K562 (cell line): Measurements from ENCODE around the gene MYO1A. TPM values are rescaled to one million over a fixed set of nuclear protein-coding genes. Genes with fewer than 3 reads are reported as not detected.

Experiments
- DIDO1 ChIP-seq: fragments of 450-650 bp; IDR thresholded peaks from 2 replicates; pipeline ENCODE4 v1.6.1; 2016; ENCODE audit warnings: low read depth, missing biosample characterization, missing genetic modification characterization
- EHMT2 ChIP-seq: fragments of 450-650 bp; IDR thresholded peaks from 2 replicates; pipeline ENCODE4 v1.6.1; 2018; ENCODE audit warnings: antibody characterized with exemption
- HCFC1 ChIP-seq: IDR thresholded peaks from 2 replicates; pipeline ENCODE4 v1.6.1; 2012; ENCODE audit warnings: low read depth, low read length, improper control_type of control experiment
- MAX ChIP-seq: sonication (generic); formaldehyde crosslinking; IDR thresholded peaks from 2 replicates; pipeline ENCODE4 v1.9.0; 2022; ENCODE audit warnings: mild to moderate bottlenecking, missing genetic modification reagents
- MLLT1 ChIP-seq, 2 experiments: fragments of 450-650 bp; IDR thresholded peaks; 2 replicates each; pipeline ENCODE4 v1.6.1; 2016
- POLR2G ChIP-seq: fragments of 200-400 bp; formaldehyde crosslinking; IDR thresholded peaks from 2 replicates; pipeline ENCODE4 v1.6.1; 2017; ENCODE audit warnings: low read depth, mild to moderate bottlenecking, antibody characterized with exemption, low read length, moderate library complexity
- RBM34 ChIP-seq: fragments of 200-400 bp; formaldehyde crosslinking; IDR thresholded peaks from 2 replicates; pipeline ENCODE4 v1.6.1; 2018; ENCODE audit warnings: low read length, borderline replicate concordance; ENCODE audit not compliant: insufficient read depth
- RERE ChIP-seq: sonication (generic); formaldehyde crosslinking; IDR thresholded peaks from 2 replicates; pipeline ENCODE4 v1.8.0; 2023; ENCODE audit warnings: missing genetic modification reagents, mild to moderate bottlenecking, borderline replicate concordance
- SNAPC5 ChIP-seq: fragments of 250-450 bp; sonication (Bioruptor Pico); IDR thresholded peaks from 2 replicates; pipeline ENCODE4 v1.8.0; 2021; ENCODE audit warnings: moderate library complexity, mild to moderate bottlenecking, inconsistent platforms
- THRAP3 ChIP-seq: fragments of 450-650 bp; IDR thresholded peaks from 2 replicates; pipeline ENCODE4 v1.6.1; 2016; ENCODE audit warnings: mild to moderate bottlenecking, inconsistent platforms, borderline replicate concordance
- ZFPM2 ChIP-seq: fragments of 250-450 bp; sonication (Bioruptor Pico); IDR thresholded peaks from 2 replicates; pipeline ENCODE4 v1.5.1; 2022; ENCODE audit warnings: mild to moderate bottlenecking
- ZMIZ1 ChIP-seq, 2 experiments: fragments of 150-350 bp in 1 of 2; IDR thresholded peaks; 2 replicates each; pipeline ENCODE4 v1.6.1; 2012 to 2016; ENCODE audit warnings: low read depth in 2 of 2, low read length in 2 of 2, mild to moderate bottlenecking in 1 of 2, moderate library complexity in 1 of 2
- ZNF274 ChIP-seq: IDR thresholded peaks from 2 replicates; pipeline ENCODE4 v1.6.1; 2011; ENCODE audit warnings: low read depth, mild to moderate bottlenecking, low read length, moderate library complexity, borderline replicate concordance
- ZNF384 ChIP-seq: IDR thresholded peaks from 2 replicates; pipeline ENCODE4 v1.6.1; 2012; ENCODE audit warnings: low read depth, low read length, improper control_type of control experiment
- ZNF668 ChIP-seq: fragments of 250-450 bp; sonication (Bioruptor Pico); IDR thresholded peaks from 2 replicates; pipeline ENCODE4 v1.8.0; 2022; ENCODE audit warnings: mild to moderate bottlenecking, inconsistent platforms
- polyA plus RNA-seq, 8 experiments: library from polyadenylated mRNA; depleted of rRNA in 4 of 8; stranded (reverse) in 5 of 8; unstranded in 3 of 8; fragments of >200 nt; fragmentation: Nextera tagmentation in 2 of 8; fragmentation: Illumina TruSeq in 1 of 8; extraction: Ambion mirVana in 2 of 8; extraction: Trizol in 1 of 8; gene quantifications; 2 replicates each; pipeline versions ENCODE4 v1.2.1 to v1.2.3, GENCODE V29; 2011 to 2014; ENCODE audit warnings: inconsistent platforms in 1 of 8, missing spikeins in 1 of 8
- total RNA-seq, 7 experiments: library from RNA; depleted of rRNA in 6 of 7; stranded (reverse); fragments of >200 nt in 6 of 7; fragmentation: Illumina TruSeq in 2 of 7; extraction: Trizol in 2 of 7; gene quantifications; 2 replicates each; pipeline versions ENCODE4 v1.2.1 to v1.2.3, GENCODE V29; 2011 to 2021; ENCODE audit warnings: low replicate concordance in 1 of 7

The MYO1A gene
- total and polyA plus RNA-seq, 9 of the 15 experiments (the other 6 are each of a cell fraction or from before 2014, with no cell fraction given) = 0.03 to 0.29 (median 0.14) TPM; not detected in 2

GRCh38 chr12:57088354-57089270 is 38.7 kb upstream of the MYO1A start, which contains the start of gene NAB2 (continued):
- peak in 1 of 2 experiments; percentile 67; a peak in 1 of 4 replicates for TF ChIP-seq MLLT1 (IDR thresholded peaks at IDR 0.05)
- TF ChIP-seq ZNF274 = no peak
- TF ChIP-seq ZNF668 = no peak
- TF ChIP-seq THRAP3 = no peak
- TF ChIP-seq EHMT2 = no peak
- no peak for TF ChIP-seq ZMIZ1 (IDR thresholded peaks at IDR 0.05; ENCODE audit: low read depth in 2 of 2, low read length in 2 of 2)
- TF ChIP-seq MAX (CRISPR knock-in tag) = peak; percentile 87
- TF ChIP-seq ZNF384 = no peak
- no peak for TF ChIP-seq DIDO1 (tag)
- TF ChIP-seq RERE = no peak
- no peak for TF ChIP-seq SNAPC5 (CRISPR knock-in tag)
- TF ChIP-seq ZFPM2 (CRISPR knock-in tag) = 0 out of 2 replicates have a peak, but pooled peaks have one; percentile 21
- TF ChIP-seq POLR2G = peak; percentile 77
- TF ChIP-seq HCFC1 = no peak
- no peak for TF ChIP-seq RBM34
